ENCODE data around the gene SF3A2. TPM values are rescaled to one million over a fixed set of nuclear protein-coding genes. Genes with fewer than 3 reads are reported as not detected.
A peak's percentile ranks its signal among the peaks of the same experiment; 100 is the strongest.

The SF3A2 gene
- total RNA-seq, 1 donor from 2014 or later = 156 TPM

DNA sequence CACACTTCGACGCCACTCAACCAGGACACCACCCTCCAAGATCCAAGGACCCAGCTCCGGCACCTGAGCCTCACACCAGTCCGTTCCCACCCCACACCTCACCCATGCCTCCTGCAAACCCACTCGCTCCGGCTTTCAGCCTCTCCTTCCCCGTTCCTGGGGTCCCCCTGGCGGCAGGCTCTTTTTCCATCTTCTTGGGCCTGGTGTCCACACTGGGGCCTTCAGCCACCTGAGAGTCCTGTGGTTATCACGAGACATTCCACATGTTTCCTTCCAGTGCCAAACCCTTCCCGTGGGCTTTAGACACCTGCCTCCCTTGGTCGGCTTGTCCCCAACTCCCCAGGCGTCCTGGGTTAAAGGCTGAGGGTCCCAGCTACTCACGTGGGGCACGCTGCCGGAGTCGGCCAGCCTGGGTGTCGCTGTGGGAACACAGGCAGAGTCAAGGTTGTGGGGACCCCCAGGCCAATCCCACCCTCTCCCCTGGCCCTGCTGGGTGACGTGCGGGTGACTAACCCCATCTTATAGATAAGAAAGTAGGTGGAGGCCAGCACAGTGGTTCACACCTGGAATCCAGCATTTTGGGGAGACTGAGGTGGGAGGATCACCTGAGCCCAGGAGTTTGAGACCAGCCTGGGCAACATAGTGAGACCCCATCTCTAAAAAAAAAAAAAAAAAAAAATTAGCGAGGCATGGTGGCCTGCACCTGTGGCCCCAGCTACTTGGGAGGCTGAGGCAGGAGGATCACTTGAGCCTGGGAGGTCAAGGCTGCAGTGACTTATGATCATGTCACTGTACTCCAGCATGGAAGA is 17.6 kb downstream of the SF3A2 start:
- no peaks in the 10 kb centered on the region for H3K36me3 Mint-ChIP-seq (ENCODE audit: insufficient read depth)
- peak overlapping the region; percentile 65 for H3K4me3 Mint-ChIP-seq (ENCODE audit: low read depth)
- H3K27ac Mint-ChIP-seq = peak overlapping the region; percentile 21
- peak; percentile 66 for DNase-seq (ENCODE audit: low spot score, unreplicated experiment)
- H3K4me1 Mint-ChIP-seq (ENCODE audit: low read depth) = peaks cover 3% of the 10 kb centered on the region
- TF ChIP-seq, protein P1, sequence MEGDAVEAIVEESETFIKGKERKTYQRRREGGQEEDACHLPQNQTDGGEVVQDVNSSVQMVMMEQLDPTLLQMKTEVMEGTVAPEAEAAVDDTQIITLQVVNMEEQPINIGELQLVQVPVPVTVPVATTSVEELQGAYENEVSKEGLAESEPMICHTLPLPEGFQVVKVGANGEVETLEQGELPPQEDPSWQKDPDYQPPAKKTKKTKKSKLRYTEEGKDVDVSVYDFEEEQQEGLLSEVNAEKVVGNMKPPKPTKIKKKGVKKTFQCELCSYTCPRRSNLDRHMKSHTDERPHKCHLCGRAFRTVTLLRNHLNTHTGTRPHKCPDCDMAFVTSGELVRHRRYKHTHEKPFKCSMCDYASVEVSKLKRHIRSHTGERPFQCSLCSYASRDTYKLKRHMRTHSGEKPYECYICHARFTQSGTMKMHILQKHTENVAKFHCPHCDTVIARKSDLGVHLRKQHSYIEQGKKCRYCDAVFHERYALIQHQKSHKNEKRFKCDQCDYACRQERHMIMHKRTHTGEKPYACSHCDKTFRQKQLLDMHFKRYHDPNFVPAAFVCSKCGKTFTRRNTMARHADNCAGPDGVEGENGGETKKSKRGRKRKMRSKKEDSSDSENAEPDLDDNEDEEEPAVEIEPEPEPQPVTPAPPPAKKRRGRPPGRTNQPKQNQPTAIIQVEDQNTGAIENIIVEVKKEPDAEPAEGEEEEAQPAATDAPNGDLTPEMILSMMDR (IDR thresholded peaks at IDR 0.05; ENCODE audit: unreplicated experiment) = peak; percentile 71
- H3K27me3 Mint-ChIP-seq = peaks cover 4% of the 10 kb centered on the region
- H3K9me3 Mint-ChIP-seq (ENCODE audit: low read depth) = no peaks in the 10 kb centered on the region

DNA sequence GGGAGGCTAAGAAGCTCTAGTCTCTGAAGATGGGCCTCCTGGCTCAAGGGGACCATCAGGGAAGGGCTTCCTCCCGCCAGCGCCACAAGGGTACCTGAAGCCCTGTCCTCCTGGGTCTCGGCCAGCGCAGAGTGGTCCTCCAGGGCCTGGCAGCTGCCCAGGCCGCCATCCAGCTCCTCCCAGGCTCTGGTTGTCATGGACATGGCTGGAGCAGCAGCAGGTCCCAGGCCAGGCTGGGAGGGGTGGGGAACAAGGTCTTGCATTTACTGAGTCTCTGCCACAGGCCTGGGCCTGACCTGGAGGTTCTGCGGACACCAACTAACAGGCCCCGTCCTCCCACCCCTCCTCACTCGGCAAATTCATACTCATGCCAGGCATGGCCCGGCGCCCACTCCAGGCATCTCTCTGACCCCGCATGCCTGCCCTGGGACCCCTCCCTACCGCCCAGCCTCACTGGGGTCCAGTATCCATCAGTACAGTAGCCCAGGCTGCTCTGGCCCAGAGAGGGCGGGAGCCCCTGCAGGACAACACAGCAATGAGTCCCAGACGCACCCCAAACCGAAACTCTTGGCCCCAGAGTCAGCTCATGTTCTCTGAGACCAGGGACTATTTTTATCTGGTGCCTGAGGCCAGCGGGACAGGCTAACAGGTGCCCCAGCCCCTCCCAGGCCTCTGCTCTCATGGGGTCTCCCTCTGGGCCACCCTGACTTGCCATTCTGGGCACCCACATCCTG is 18.7 kb downstream of the SF3A2 start:
- peaks cover 4% of the 10 kb centered on the region for H3K27me3 Mint-ChIP-seq
- H3K4me3 Mint-ChIP-seq (ENCODE audit: low read depth) = no peak overlapping the region
- no peaks in the 10 kb centered on the region for H3K9me3 Mint-ChIP-seq (ENCODE audit: low read depth)
- no peaks in the 10 kb centered on the region for H3K36me3 Mint-ChIP-seq (ENCODE audit: insufficient read depth)
- no peak overlapping the region for H3K27ac Mint-ChIP-seq
- TF ChIP-seq, protein P1 (IDR thresholded peaks at IDR 0.05; ENCODE audit: unreplicated experiment) = no peak
- no peak for DNase-seq (ENCODE audit: low spot score, unreplicated experiment)
- peaks cover 3% of the 10 kb centered on the region for H3K4me1 Mint-ChIP-seq (ENCODE audit: low read depth)

GRCh38 chr19:2255982-2256685 is 19.5 kb downstream of the SF3A2 start, which contains the start of gene JSRP1:
JSRP1 (minus strand) TSS chr19:2256417; CDS start chr19:2255314, 1,103 bp downstream.
- H3K36me3 Mint-ChIP-seq (ENCODE audit: insufficient read depth) = no peaks in the 10 kb centered on the region
- no peak within 1 kb of the TSS for H3K4me3 Mint-ChIP-seq (ENCODE audit: low read depth)
- no peaks in the 10 kb centered on the region for H3K9me3 Mint-ChIP-seq (ENCODE audit: low read depth)
- TF ChIP-seq, protein P1 (IDR thresholded peaks at IDR 0.05; ENCODE audit: unreplicated experiment) = no peak
- peaks cover 3% of the 10 kb centered on the region for H3K4me1 Mint-ChIP-seq (ENCODE audit: low read depth)
- peaks cover 4% of the 10 kb centered on the region for H3K27me3 Mint-ChIP-seq
- DNase-seq (ENCODE audit: low spot score, unreplicated experiment) = no peak
- peak within 1 kb of the TSS; percentile 60 for H3K27ac Mint-ChIP-seq

- no peak overlapping the region for H3K4me3 Mint-ChIP-seq (ENCODE audit: low read depth)
- no peaks in the 10 kb centered on the region for H3K27me3 Mint-ChIP-seq
- H3K9me3 Mint-ChIP-seq (ENCODE audit: low read depth) = no peaks in the 10 kb centered on the region
- no peaks in the 10 kb centered on the region for H3K36me3 Mint-ChIP-seq (ENCODE audit: insufficient read depth)
- TF ChIP-seq, protein P1 (IDR thresholded peaks at IDR 0.05; ENCODE audit: unreplicated experiment) = no peak
- H3K4me1 Mint-ChIP-seq (ENCODE audit: low read depth) = no peaks in the 10 kb centered on the region
- no peak for DNase-seq (ENCODE audit: low spot score, unreplicated experiment)
- H3K27ac Mint-ChIP-seq = no peak overlapping the region
Observed at GRCh38 chr19:2259336-2259735, 22.7 kb downstream of the SF3A2 start.

GRCh38 chr19:2260341-2260805 is 23.7 kb downstream of the SF3A2 start:
- H3K27me3 Mint-ChIP-seq = no peaks in the 10 kb centered on the region
- no peak overlapping the region for H3K4me3 Mint-ChIP-seq (ENCODE audit: low read depth)
- H3K27ac Mint-ChIP-seq = no peak overlapping the region
- no peak for DNase-seq (ENCODE audit: low spot score, unreplicated experiment)
- TF ChIP-seq, protein P1 (IDR thresholded peaks at IDR 0.05; ENCODE audit: unreplicated experiment) = no peak
- H3K36me3 Mint-ChIP-seq (ENCODE audit: insufficient read depth) = no peaks in the 10 kb centered on the region
- H3K4me1 Mint-ChIP-seq (ENCODE audit: low read depth) = no peaks in the 10 kb centered on the region
- no peaks in the 10 kb centered on the region for H3K9me3 Mint-ChIP-seq (ENCODE audit: low read depth)
